HG03565 (cell line): ENCODE measurements around the gene ST3GAL4.

ENCODE experiments used
- ATAC-seq: cut with Tn5 transposase; IDR thresholded peaks from one replicate; pipeline ENCODE4 v1.9.1; 2021; ENCODE audit warnings: mild to moderate bottlenecking, moderate library complexity; ENCODE audit not compliant: unreplicated experiment

Gene ST3GAL4

GRCh38 chr11:126440276-126440675, 84.8 kb downstream of the ST3GAL4 start:
- ATAC-seq, result no peak

GRCh38 chr11:126440792-126441514, 85.5 kb downstream of the ST3GAL4 start:
- ATAC-seq, result no peak

- no peak for ATAC-seq
These were observed 87.6 kb downstream of the ST3GAL4 start for GRCh38 chr11:126443120-126443519.

GRCh38 chr11:126444072-126444471, 88.6 kb downstream of the ST3GAL4 start:
- ATAC-seq, result no peak

GRCh38 chr11:126446581-126446980, 91.1 kb downstream of the ST3GAL4 start:
- ATAC-seq, result no peak

- ATAC-seq, result no peak
These were observed 94.7 kb downstream of the ST3GAL4 start for GRCh38 chr11:126450198-126450597.

- no peak for ATAC-seq
These were observed 95.3 kb downstream of the ST3GAL4 start for GRCh38 chr11:126450806-126451205.

GRCh38 chr11:126451211-126451802, 95.8 kb downstream of the ST3GAL4 start:
- ATAC-seq, result no peak

GRCh38 chr11:126452241-126453101, 97.0 kb downstream of the ST3GAL4 start:
- ATAC-seq, result no peak

GRCh38 chr11:126456089-126456488, 100.6 kb downstream of the ST3GAL4 start:
- ATAC-seq, result no peak

- no peak for ATAC-seq
These were observed 101.5 kb downstream of the ST3GAL4 start for GRCh38 chr11:126456783-126457542.

- no peak for ATAC-seq
These were observed 102.3 kb downstream of the ST3GAL4 start for GRCh38 chr11:126457817-126458216.

- no peak for ATAC-seq
These were observed 104.3 kb downstream of the ST3GAL4 start for GRCh38 chr11:126459691-126460281.

- no peak for ATAC-seq
These were observed 105.1 kb downstream of the ST3GAL4 start for GRCh38 chr11:126460417-126461095.

GRCh38 chr11:126461096-126461440, 105.6 kb downstream of the ST3GAL4 start:
- ATAC-seq, result no peak

- ATAC-seq, result no peak
These were observed 106.5 kb downstream of the ST3GAL4 start for GRCh38 chr11:126461996-126462395.

GRCh38 chr11:126462422-126462821, 106.9 kb downstream of the ST3GAL4 start:
- no peak for ATAC-seq
